ENCODE results near the gene TCIRG1. TPM values are rescaled to one million over a fixed set of nuclear protein-coding genes. Genes with fewer than 3 reads are reported as not detected.

The TCIRG1 gene
- total and polyA plus RNA-seq, 7 donors, result 10.9 to 20.1 (median 11.8) TPM

GRCh38 chr11:68014157-68014946 lies 24.5 kb upstream of the TCIRG1 start:
- no peak overlapping the region for H3K27ac ChIP-seq
- no peak for TF ChIP-seq CTCF (IDR thresholded peaks at IDR 0.05)
- H3K4me1 ChIP-seq, result peaks cover 16% of the 10 kb centered on the region
- no peak for ATAC-seq
- 38 to 43% (median 39%) methylated on average over 16 of the region's 16 CpGs for WGBS, 3 donors
- no peaks in the 10 kb centered on the region for H3K9me3 ChIP-seq
- no peaks in the 10 kb centered on the region for H3K36me3 ChIP-seq (ENCODE audit: insufficient read depth in 1 of 2, low read depth in 1 of 2)
- intact Hi-C loops (cut with DNase I), result no loop called here
- no peak overlapping the region for H3K4me3 ChIP-seq
- H3K27me3 ChIP-seq (ENCODE audit: insufficient read depth in 3 of 3, low read length in 2 of 3), result no peaks in the 10 kb centered on the region
- peak in 1 of 2 donors; percentile 63 for DNase-seq

GRCh38 chr11:68014947-68015447 lies 23.8 kb upstream of the TCIRG1 start:
- TF ChIP-seq CTCF (IDR thresholded peaks at IDR 0.05), result no peak
- Histone ChIP-seq H3K27ac (no peak overlapping the region), H3K27me3 (ENCODE audit: insufficient read depth in 3 of 3, low read length in 2 of 3) (no peaks in the 10 kb centered on the region), H3K36me3 (ENCODE audit: insufficient read depth in 1 of 2, low read depth in 1 of 2) (no peaks in the 10 kb centered on the region), H3K9me3 (no peaks in the 10 kb centered on the region), H3K4me1 (peaks cover 11% of the 10 kb centered on the region), H3K4me3 (no peak overlapping the region)
- ATAC-seq, result no peak
- no peak for DNase-seq
- intact Hi-C loops (cut with DNase I), result no loop called here
- 86 to 92% (median 88%) methylated on average over 17 to 19 of the region's 19 CpGs for WGBS, 3 donors

GRCh38 chr11:68015467-68015866 lies 23.4 kb upstream of the TCIRG1 start:
- intact Hi-C loops (cut with DNase I), result no loop called here
- no peaks in the 10 kb centered on the region for H3K36me3 ChIP-seq (ENCODE audit: insufficient read depth in 1 of 2, low read depth in 1 of 2)
- DNase-seq (no peak), ATAC-seq (no peak)
- no peak for TF ChIP-seq CTCF (IDR thresholded peaks at IDR 0.05)
- H3K27ac ChIP-seq, result no peak overlapping the region
- no peaks in the 10 kb centered on the region for H3K9me3 ChIP-seq
- H3K4me3 ChIP-seq, result no peak overlapping the region
- H3K4me1 ChIP-seq, result peaks cover 6% of the 10 kb centered on the region
- no peaks in the 10 kb centered on the region for H3K27me3 ChIP-seq (ENCODE audit: insufficient read depth in 3 of 3, low read length in 2 of 3)
- WGBS, 3 donors, result 97 to 100% (median 98%) methylated on average over 8 of the region's 8 CpGs

- Histone ChIP-seq H3K27me3 (ENCODE audit: insufficient read depth in 3 of 3, low read length in 2 of 3) (no peaks in the 10 kb centered on the region), H3K9me3 (no peaks in the 10 kb centered on the region), H3K27ac (no peak overlapping the region), H3K4me1 (no peaks in the 10 kb centered on the region), H3K36me3 (ENCODE audit: insufficient read depth in 1 of 2, low read depth in 1 of 2) (no peaks in the 10 kb centered on the region), H3K4me3 (no peak overlapping the region)
- no peak for DNase-seq
- intact Hi-C loops (cut with DNase I), result no loop called here
- no peak for TF ChIP-seq CTCF (IDR thresholded peaks at IDR 0.05)
- no peak for ATAC-seq
- WGBS, 3 donors, result 63 to 74% (median 65%) methylated on average over 13 of the region's 13 CpGs
Measured at GRCh38 chr11:68016161-68016903, 22.5 kb upstream of the TCIRG1 start.
